K562 (cell line): ENCODE measurements around the gene HOXB4. TPM values are rescaled to one million over a fixed set of nuclear protein-coding genes. Genes with fewer than 3 reads are reported as not detected.
A peak's percentile ranks its signal among the peaks of the same experiment; 100 is the strongest.

ENCODE experiments used
- ATAC-seq: fragments of 200-7000 bp; cut with Tn5 transposase; 3 replicates; pipeline ENCODE4 v1.9.1; 2020; ENCODE audit warnings: moderate library complexity
- BruUV-seq: library from RNA; stranded (reverse); fragments of 400-500 nt; replicated peaks from 2 replicates; lab custom pipeline; 2021; lab: Mats Ljungman, UMichigan
- CTCF ChIA-PET: fragments of 300-600 bp; formaldehyde crosslinking; extraction: SDS; loops from one replicate; lab custom pipeline; 2021; ENCODE audit warnings: low intra/inter-chr PET ratio; lab: Yijun Ruan, JAX
- POLR2A ChIA-PET: fragments of 300-600, 350-650 bp; sonication (Branson Sonifier 250); formaldehyde crosslinking; extraction: SDS; loops from one replicate; lab custom pipeline; 2021; ENCODE audit warnings: antibody characterized with exemption, inconsistent platforms; lab: Yijun Ruan, JAX
- DNase-seq, 4 experiments: peaks; one replicate each; pipeline versions ENCODE4 v3.0.0 to v3.0.0-alpha.2; 2011 to 2018; ENCODE audit warnings: low spot score in 3 of 4, mixed read lengths in 3 of 4; ENCODE audit errors: extremely low read depth in 1 of 4
- FAIRE-seq: peaks from 2 replicates; lab custom pipeline; 2011; peaks lifted over from hg19 to GRCh38; lab: Jason Lieb, UNC
- H2AFZ ChIP-seq: 2 replicates; pipeline ENCODE4 v1.6.0; 2011; ENCODE audit warnings: low read depth, low read length, control low read depth, inconsistent platforms
- H3K27ac ChIP-seq: fragments of 200-600 bp; 3 replicates; pipeline ENCODE4 v1.8.0; 2011; ENCODE audit warnings: low read depth, mild to moderate bottlenecking, control low read depth, inconsistent platforms, low read length, moderate library complexity, mixed read lengths; ENCODE audit errors: extremely low read depth
- H3K27me3 ChIP-seq, 2 experiments: fragments of 300-600 bp in 1 of 2; 2 replicates in 1 of 2; 3 replicates in 1 of 2; pipeline versions ENCODE4 v1.6.0 to v1.8.0; 2011; ENCODE audit warnings: inconsistent platforms in 2 of 2, low read length in 2 of 2, mild to moderate bottlenecking in 1 of 2, mixed read lengths in 1 of 2, moderate library complexity in 1 of 2; ENCODE audit not compliant: control insufficient read depth in 2 of 2, insufficient read depth in 2 of 2
- H3K36me3 ChIP-seq: fragments of 300-600 bp; 3 replicates; pipeline ENCODE4 v1.8.0; 2011; ENCODE audit warnings: mild to moderate bottlenecking, low read length, inconsistent platforms; ENCODE audit not compliant: control insufficient read depth, insufficient read depth
- H3K4me1 ChIP-seq, 2 experiments: fragments of 200-600 bp in 1 of 2; replicated peaks in 1 of 2; 2 replicates in 1 of 2; 3 replicates in 1 of 2; pipeline versions ENCODE4 v1.5.1 to v1.8.0; 2011; ENCODE audit warnings: inconsistent platforms in 2 of 2, low read length in 2 of 2, mild to moderate bottlenecking in 1 of 2, mixed read lengths in 1 of 2, moderate library complexity in 1 of 2; ENCODE audit not compliant: control insufficient read depth in 2 of 2, insufficient read depth in 2 of 2
- H3K4me2 ChIP-seq: 2 replicates; pipeline ENCODE4 v1.6.1; 2011; ENCODE audit warnings: low read length, control low read depth, inconsistent platforms, mixed read lengths; ENCODE audit not compliant: insufficient read depth
- H3K4me3 ChIP-seq: fragments of 200-600 bp; sonication (generic), shearing (Covaris generic); 2 replicates; pipeline ENCODE4 v1.5.1; 2016; ENCODE audit warnings: control low read depth, inconsistent platforms
- H3K79me2 ChIP-seq: fragments of 200-600 bp; 3 replicates; pipeline ENCODE4 v1.8.0; 2011; ENCODE audit warnings: low read length, inconsistent platforms; ENCODE audit not compliant: control insufficient read depth, insufficient read depth
- H3K9ac ChIP-seq, 2 experiments: 2 replicates each; pipeline versions ENCODE4 v1.6.0 to v1.6.1; 2011; ENCODE audit warnings: low read depth in 2 of 2, low read length in 2 of 2, control low read depth in 1 of 2, inconsistent platforms in 1 of 2, mild to moderate bottlenecking in 1 of 2, mixed read lengths in 1 of 2; ENCODE audit not compliant: insufficient read depth in 1 of 2
- H3K9me1 ChIP-seq: one replicate; pipeline ENCODE4 v1.6.0; 2011; ENCODE audit warnings: inconsistent platforms, mild to moderate bottlenecking, low read length, moderate library complexity; ENCODE audit not compliant: control insufficient read depth, insufficient read depth
- H3K9me3 ChIP-seq: replicated peaks from 2 replicates; pipeline ENCODE4 v1.5.1; 2011; ENCODE audit warnings: low read depth, low read length, inconsistent platforms; ENCODE audit not compliant: control insufficient read depth, insufficient read depth
- H4K20me1 ChIP-seq: replicated peaks from 2 replicates; pipeline ENCODE4 v1.6.1; 2011; ENCODE audit warnings: low read length, inconsistent platforms, mixed read lengths; ENCODE audit not compliant: control insufficient read depth, insufficient read depth
- MTA1 ChIP-seq: fragments of 450-650 bp; IDR thresholded peaks from 2 replicates; pipeline ENCODE4 v1.6.1; 2017; ENCODE audit warnings: borderline replicate concordance
- MTA2 ChIP-seq: fragments of 450-650 bp; IDR thresholded peaks from 2 replicates; pipeline ENCODE4 v1.6.1; 2016; ENCODE audit warnings: low read depth
- RNF219 ChIP-seq: fragments of 250-450 bp; sonication (Bioruptor Pico); IDR thresholded peaks from 2 replicates; pipeline ENCODE4 v1.5.0; 2022; ENCODE audit warnings: mild to moderate bottlenecking
- ZBTB7A ChIP-seq: IDR thresholded peaks from 2 replicates; pipeline ENCODE4 v1.6.1; 2011; ENCODE audit warnings: low read depth, mild to moderate bottlenecking, low read length, moderate library complexity, borderline replicate concordance; ENCODE audit not compliant: control insufficient read depth
- WGBS: fragments of 100-300 bp; shearing (Covaris generic); methylation state at CpG from one replicate; pipeline ENCODE4 v1.1.6; 2016; ENCODE audit warnings: low coverage, mixed read lengths; ENCODE audit not compliant: insufficient coverage; ENCODE audit errors: missing lambda C conversion rate; 5-methylcytosine and 5-hydroxymethylcytosine counted together
- in situ Hi-C: fragments of 300-500 bp; cut with MboI; formaldehyde crosslinking; loops from 4 replicates; pipeline ENCODE4 v1.15.0; 2018; ENCODE audit warnings: inconsistent platforms, mixed read lengths
- intact Hi-C: fragments of 100-400 bp; cut with micrococcal nuclease; formaldehyde crosslinking; loops from 2 replicates; pipeline ENCODE4 v1.14.2; 2022
- polyA plus RNA-seq, 8 experiments: library from polyadenylated mRNA; depleted of rRNA in 4 of 8; stranded (reverse) in 5 of 8; unstranded in 3 of 8; fragments of >200 nt; fragmentation: Nextera tagmentation in 2 of 8; fragmentation: Illumina TruSeq in 1 of 8; extraction: Ambion mirVana in 2 of 8; extraction: Trizol in 1 of 8; gene quantifications; 2 replicates each; pipeline versions ENCODE4 v1.2.1 to v1.2.3, GENCODE V29; 2011 to 2014; ENCODE audit warnings: inconsistent platforms in 1 of 8, missing spikeins in 1 of 8
- total RNA-seq, 7 experiments: library from RNA; depleted of rRNA in 6 of 7; stranded (reverse); fragments of >200 nt in 6 of 7; fragmentation: Illumina TruSeq in 2 of 7; extraction: Trizol in 2 of 7; gene quantifications; 2 replicates each; pipeline versions ENCODE4 v1.2.1 to v1.2.3, GENCODE V29; 2011 to 2021; ENCODE audit warnings: low replicate concordance in 1 of 7
- TF ChIP-seq, protein P1 (sequence below): fragments of 450-650 bp; formaldehyde crosslinking; IDR thresholded peaks from 2 replicates; pipeline ENCODE4 v1.4.0; 2020; ENCODE audit warnings: mild to moderate bottlenecking, mixed read lengths

HOXB4 gene
- total and polyA plus RNA-seq, 9 of the 15 experiments (the other 6 are each of a cell fraction or from before 2014, with no cell fraction given), result 1.6 to 34.9 (median 14.9) TPM

- Histone ChIP-seq H3K27me3 (no peaks in the 10 kb centered on the region), H3K36me3 (peaks cover 4% of the 10 kb centered on the region; the same call in 1 of the 3 replicates), H3K9ac (peak overlapping the region in 1 of 2 experiments; percentile 88; a peak in 2 of 4 replicates), H3K4me1 (peaks cover 33 to 56% of the 10 kb centered on the region in 2 experiments; a peak in 4 of 5 replicates), H3K79me2 (peaks cover 62% of the 10 kb centered on the region), H3K4me2 (peak overlapping the region; percentile 87), H3K27ac (no peak overlapping the region), H3K4me3 (no peak overlapping the region), H3K9me3 (no peaks in the 10 kb centered on the region), H3K9me1 (no peaks in the 10 kb centered on the region), H4K20me1 (no peaks in the 10 kb centered on the region; the same call in 1 of the 2 replicates), H2AFZ (no peak overlapping the region)
- 65% methylated on average over 28 of the region's 35 CpGs for WGBS
- ChIA-PET CTCF (no interaction called here), POLR2A (interaction anchor here (0.7 to 1.2 kb wide), 5 partner anchors 8 to 53 kb away, joined by 3 to 4 read pairs (median 4); partner anchors contain the start of genes HOXB3 and HOXB5)
- intact Hi-C loops (no loop called here), in situ Hi-C loops (no loop called here)
- no peak for DNase-seq
- FAIRE-seq, result no peak
- BruUV-seq, result no TSS peak
- no peak for ATAC-seq
- TF ChIP-seq ZBTB7A (0 out of 2 replicates have a peak, but pooled peaks have one; percentile 2), MTA2 (no peak), MTA1 (no peak), RNF219 (CRISPR knock-in tag) (no peak)
- TF ChIP-seq, protein P1, sequence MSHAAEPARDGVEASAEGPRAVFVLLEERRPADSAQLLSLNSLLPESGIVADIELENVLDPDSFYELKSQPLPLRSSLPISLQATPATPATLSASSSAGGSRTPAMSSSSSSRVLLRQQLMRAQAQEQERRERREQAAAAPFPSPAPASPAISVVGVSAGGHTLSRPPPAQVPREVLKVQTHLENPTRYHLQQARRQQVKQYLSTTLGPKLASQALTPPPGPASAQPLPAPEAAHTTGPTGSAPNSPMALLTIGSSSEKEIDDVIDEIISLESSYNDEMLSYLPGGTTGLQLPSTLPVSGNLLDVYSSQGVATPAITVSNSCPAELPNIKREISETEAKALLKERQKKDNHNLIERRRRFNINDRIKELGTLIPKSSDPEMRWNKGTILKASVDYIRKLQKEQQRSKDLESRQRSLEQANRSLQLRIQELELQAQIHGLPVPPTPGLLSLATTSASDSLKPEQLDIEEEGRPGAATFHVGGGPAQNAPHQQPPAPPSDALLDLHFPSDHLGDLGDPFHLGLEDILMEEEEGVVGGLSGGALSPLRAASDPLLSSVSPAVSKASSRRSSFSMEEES, result no peak
Observed at GRCh38 chr17:48601539-48602425, 23.6 kb upstream of the HOXB4 start.
